ENCODE results near the gene ALDH5A1.
A peak's percentile ranks its signal among the peaks of the same experiment; 100 is the strongest.

The ALDH5A1 gene

DNA sequence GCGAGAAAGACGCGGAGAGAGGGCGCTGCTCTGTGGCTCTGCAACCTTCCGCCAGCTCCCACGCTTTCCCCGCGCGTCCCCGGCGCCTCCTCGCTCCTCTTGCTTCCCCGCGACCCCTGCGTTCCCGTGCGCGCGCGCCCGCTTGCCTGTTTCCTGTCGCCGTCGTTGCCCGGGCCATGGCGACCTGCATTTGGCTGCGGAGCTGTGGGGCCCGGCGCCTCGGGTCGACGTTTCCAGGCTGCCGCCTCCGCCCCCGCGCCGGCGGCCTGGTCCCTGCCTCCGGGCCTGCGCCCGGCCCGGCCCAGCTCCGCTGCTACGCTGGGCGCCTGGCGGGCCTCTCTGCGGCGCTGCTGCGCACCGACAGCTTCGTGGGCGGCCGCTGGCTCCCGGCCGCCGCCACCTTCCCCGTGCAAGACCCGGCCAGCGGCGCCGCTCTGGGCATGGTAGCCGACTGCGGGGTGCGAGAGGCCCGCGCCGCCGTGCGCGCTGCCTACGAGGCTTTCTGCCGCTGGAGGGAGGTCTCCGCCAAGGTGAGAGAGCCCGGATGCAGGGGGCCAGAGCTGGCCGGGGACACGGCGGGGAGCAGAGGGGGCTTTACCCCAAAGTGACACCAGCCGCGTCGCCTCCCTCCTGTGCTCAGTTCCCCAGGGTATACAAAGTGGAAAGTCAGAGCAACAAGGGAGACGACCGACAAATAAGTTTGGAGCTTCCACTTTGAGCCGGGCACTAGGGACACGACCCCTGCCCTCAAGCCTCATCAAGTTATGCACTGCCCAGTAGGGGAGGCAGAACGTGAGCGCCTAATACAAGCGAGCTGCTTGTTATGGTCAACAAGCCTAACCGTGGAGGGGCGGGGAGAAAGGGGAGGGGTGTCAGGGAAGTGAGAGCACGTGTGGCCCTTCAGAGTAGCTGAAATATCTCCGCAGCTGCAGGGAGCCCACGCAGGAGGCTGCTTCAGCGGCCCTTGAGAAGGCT, at the start of gene ALDH5A1:
Gene ALDH5A1 (plus strand): TSS at position 149 of the 975 bp plus-strand sequence. CDS start 28 bp downstream, at position 177.
- DNase-seq: peak; percentile 80 to 83

DNA sequence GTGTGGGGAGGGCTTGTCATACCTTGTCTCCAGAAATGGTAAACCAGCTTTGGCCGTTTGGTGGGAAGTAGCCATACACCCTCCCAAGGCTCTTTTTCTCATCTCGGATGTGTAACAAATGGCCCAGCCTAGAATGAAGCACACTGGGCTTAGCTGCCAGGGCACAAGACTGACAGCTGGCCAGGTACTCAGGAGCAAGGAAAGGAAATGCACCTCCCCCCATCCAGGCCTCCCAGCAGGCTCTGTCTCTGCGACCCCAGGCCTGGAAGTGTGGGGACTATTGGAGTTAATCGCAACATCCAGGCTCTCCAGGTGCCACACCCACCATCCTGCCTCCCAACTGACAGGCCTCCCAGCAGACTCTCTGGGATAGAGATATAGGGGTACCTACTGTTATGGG, 49.1 kb upstream of the ALDH5A1 start:
- no peak for DNase-seq

DNA sequence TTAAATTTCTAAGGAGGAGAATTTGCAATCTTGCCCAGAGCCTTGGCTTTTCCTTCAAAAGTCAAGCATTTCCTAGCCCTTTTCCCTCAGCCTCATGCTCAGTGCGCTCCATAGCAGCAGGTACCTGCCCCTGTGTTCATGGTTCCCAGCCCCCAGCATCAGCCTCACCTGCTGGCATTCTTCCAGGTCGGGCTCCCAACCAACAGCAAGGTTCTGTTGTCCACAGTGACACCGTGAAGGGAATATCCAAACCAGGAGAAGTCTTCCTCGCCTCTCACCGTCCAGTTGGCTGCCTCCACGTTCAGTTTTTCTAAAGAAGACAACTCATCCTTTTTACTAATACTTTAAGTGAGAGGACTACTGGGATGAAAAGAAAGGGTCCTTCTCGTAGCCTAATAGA, 48.1 kb upstream of the ALDH5A1 start:
- no peak for DNase-seq

DNA sequence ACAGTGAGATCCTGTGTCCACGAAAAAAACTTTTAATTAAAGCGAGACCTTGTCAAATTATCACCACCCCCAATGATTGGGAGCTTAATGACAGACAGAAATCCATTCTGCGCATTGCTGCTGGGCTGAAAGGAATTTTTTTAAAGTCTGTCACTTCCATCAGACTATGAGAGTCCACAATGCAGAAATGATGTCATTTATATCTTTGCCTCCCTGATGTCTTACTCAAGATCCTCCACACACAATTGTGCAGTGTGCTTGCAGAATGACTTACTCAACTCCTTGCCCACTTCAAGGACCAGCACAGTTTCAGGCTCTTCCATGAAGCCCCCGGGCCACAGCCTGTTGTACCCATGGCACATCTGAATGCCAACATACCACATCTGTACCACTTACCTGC, 46.4 kb upstream of the ALDH5A1 start:
- no peak for DNase-seq

GRCh38 chr6:24448828-24449525, 45.8 kb upstream of the ALDH5A1 start:
- no peak for DNase-seq

- no peak for DNase-seq
Measured at GRCh38 chr6:24451581-24452388, 43.0 kb upstream of the ALDH5A1 start.

GRCh38 chr6:24453921-24454320, 40.8 kb upstream of the ALDH5A1 start:
- DNase-seq: no peak

DNA sequence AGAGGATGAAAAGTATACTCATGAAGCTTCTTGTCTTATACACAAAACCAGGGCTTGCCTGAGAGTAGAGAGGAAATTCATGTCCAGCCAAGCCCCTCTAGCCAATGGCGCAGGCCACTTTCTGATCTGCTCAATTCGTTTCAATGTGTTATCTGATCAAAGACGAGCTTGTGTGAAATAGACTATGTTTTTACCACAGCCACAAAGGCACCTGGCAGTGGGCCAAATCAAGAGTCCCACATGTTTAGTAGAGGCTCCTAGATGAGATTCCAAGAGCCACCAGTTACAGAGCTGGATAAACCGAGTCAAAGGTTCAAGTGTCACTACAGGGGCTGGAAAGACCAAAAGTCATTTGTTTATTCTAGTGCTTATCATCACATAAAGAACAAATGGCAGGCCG, 40.3 kb upstream of the ALDH5A1 start:
- DNase-seq: no peak

- no peak for DNase-seq
Measured at GRCh38 chr6:24455061-24455460, 39.7 kb upstream of the ALDH5A1 start.

DNA sequence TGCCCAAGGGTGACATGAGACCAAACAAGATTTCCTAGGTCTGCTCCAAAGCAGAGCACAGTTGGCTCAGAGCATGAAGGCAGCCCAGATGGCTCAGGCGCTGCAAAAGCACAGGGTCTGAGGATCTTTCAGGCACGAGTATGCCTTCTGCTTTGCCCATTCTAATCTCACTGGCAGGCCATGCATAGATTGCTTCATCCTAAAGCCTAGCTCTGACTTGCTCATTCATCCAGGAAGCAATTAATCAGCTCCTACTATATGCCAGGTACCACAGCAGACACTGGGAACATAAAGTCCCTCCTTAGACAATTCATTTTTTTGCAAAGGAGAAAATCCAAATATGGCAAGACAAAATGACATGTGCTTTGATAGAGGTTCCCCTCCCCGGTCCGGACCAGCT, 36.6 kb upstream of the ALDH5A1 start:
- no peak for DNase-seq

DNA sequence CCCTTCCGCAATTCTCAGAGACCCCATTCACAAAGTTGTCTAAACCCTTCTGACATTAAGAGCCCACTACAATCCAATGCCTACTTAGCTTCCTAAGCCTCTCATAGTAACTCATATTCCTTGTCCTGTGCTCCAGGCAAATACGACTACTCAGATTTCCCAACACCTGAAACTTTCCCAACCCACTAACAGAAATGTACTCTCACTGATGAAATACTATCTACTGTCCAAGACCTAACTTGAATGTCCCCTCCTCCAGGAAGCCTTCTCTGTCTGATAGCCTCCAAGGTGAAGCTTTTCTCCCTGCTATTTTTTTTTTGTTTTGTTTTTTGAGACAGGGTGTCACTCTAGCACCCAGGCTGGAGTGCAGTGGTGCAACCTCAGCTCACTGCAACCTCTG, 35.8 kb upstream of the ALDH5A1 start:
- no peak for DNase-seq

DNA sequence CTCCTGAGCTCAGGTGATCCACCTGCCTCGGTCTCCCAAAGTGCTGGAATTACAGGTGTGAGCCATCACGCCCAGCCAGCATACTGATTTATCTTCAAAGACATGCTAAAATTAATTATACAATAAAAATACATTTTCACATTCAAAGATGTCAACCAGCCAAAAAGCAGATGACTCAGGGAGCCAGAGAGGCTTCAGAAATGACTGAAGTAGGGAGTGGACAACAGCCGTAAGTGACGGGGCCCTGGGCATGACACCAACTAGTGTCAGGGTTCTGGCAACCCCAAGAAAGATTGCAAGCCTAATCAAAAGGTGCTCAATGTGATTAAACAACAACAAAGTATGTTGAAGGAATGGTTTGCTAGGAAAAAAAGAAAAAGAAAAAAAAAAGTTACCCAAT, 33.8 kb upstream of the ALDH5A1 start:
- DNase-seq: no peak

DNA sequence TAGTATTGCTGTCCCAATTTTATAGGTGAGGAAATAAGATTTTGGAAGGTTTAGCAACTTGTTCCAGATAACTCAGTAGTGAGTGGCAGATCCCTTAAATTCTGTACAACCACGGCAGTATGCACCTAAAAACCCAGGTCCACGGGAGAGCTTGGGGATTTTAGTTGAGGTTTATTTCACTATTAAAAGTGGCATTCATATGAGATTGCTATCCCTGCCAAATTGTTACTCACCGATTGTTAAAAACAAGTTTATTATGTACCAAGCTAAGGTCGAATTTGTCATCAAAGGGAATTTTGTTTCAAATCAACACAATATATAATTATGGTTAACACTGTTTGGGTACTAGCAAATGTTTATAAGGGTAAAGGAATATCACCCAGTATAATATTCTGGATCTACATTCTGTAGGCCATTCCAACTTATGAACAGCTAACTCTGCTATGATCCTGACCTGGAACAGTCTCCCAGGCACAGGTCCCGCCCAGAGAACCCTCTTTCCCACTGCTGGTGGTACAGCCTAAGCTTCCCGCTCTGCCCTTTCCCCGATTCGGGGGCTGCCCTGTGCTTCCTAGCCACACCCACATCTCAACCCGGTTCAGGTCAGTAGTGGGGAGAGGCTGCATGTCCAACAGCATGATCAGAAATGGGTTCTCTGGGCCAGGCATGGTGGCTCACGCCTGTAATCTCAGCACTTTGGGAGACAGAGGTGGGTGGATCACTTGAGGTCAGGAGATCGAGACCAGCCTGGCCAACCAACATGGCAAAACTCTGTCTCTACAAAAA, 30.3 kb upstream of the ALDH5A1 start:
- DNase-seq: no peak

- no peak for DNase-seq
Measured at GRCh38 chr6:24469811-24470210, 25.0 kb upstream of the ALDH5A1 start.

GRCh38 chr6:24472181-24472580, 22.6 kb upstream of the ALDH5A1 start:
- DNase-seq: no peak

DNA sequence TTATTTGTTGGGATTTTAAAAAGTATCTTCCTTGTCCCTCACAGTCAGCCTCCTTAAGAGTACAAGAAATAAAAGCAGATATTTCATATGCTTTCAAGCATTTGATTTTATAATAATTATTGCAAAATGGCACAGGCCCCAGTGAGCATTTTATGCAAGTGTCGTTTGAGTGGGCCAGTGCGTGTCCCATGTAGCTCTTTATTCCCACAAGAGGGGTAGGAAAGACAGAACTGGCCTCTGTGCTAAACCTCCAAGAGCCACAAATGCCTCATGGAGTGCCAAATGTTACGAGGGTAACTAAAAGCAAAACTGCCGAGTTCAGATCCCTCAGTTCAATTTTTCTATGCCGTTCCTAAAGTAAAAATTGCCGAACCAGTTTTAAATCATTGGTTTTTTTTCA, 18.1 kb upstream of the ALDH5A1 start:
- DNase-seq: no peak

DNA sequence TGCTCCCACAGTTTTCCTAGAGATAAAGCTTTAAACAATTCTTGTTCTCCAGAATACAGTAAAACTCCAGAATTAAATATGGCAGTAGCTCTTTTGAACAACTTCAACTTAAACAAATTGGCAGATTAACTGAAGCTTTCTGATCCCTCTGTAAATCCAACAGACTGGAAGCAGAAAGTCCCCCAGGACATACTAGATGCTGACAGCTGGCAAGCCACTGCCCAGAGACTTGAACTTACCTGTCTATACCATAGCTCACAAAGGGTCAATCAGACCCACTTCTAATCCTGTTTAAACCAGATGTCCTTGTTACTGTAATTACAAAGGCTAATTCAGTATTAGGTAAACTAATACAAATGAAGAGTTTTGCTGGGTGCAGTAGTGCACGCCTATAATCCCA, 17.7 kb upstream of the ALDH5A1 start:
- no peak for DNase-seq

- no peak for DNase-seq
Measured at GRCh38 chr6:24478903-24479302, 15.9 kb upstream of the ALDH5A1 start.

DNA sequence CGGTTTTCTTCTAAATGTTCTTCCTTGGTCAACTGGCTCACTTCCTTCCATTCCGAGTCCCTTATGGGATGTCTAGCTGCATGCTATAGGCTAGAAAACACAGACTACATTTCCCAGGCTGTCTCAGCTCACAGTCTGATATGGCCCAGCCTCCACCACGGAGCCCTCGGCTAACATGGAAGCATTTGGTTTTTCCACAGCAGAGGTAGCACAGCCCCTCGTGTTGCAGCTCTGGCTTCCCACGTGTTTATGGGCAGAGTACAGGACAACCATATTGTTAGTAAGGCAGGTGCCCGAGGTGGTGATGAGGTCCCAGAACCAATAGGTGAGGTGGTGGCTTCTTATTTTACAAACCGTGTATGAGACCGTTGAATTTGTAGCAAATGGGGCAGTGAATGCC, 14.1 kb upstream of the ALDH5A1 start:
- no peak for DNase-seq

- DNase-seq: no peak
Measured at GRCh38 chr6:24481449-24481848, 13.3 kb upstream of the ALDH5A1 start.

- no peak for DNase-seq
Measured at GRCh38 chr6:24484657-24485323, 10.0 kb upstream of the ALDH5A1 start.

DNA sequence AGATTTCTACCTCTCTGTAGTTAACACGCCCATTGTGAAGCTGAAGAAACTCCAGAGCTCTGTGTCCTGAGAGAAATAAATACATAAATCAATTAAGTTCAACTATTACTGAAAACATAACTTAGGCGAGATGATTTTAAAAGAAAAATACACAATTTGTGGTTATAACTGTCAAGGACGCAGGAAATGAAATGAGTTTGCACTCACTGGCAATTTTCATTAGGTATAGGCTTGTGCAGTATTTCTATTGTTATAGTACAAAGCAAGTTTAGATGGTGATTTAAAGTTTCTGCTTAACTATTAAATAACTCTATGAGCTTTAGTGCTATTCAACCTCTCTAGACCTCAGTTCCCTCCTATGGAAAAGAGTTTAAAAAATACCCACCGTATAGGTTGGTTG, 8.7 kb upstream of the ALDH5A1 start:
- no peak for DNase-seq
